Mesodermal cell (in vitro differentiated cells): ENCODE data around the gene F13A1. TPM values are rescaled to one million over a fixed set of nuclear protein-coding genes. Genes with fewer than 3 reads are reported as not detected.

Experiments
- H3K27ac ChIP-seq: 2 replicates; pipeline ENCODE4 v1.7.0; 2013; ENCODE audit warnings: mild to moderate bottlenecking, low read depth, low read length, moderate library complexity; ENCODE audit not compliant: severe bottlenecking
- H3K36me3 ChIP-seq: 2 replicates; pipeline ENCODE4 v1.7.1; 2013; ENCODE audit warnings: mild to moderate bottlenecking, low read length, moderate library complexity; ENCODE audit not compliant: control insufficient read depth, insufficient read depth
- H3K4me1 ChIP-seq: one replicate; pipeline ENCODE4 v1.7.1; 2013; ENCODE audit warnings: mild to moderate bottlenecking, low read length; ENCODE audit not compliant: insufficient read depth, control insufficient read depth, poor library complexity, severe bottlenecking
- H3K4me3 ChIP-seq: 2 replicates; pipeline ENCODE4 v1.7.0; 2013; ENCODE audit warnings: low read length, control low read depth, mild to moderate bottlenecking; ENCODE audit not compliant: insufficient read depth, poor library complexity, severe bottlenecking; ENCODE audit errors: extremely low read depth
- H3K9me3 ChIP-seq: 2 replicates; pipeline ENCODE4 v1.7.1; 2013; ENCODE audit warnings: mild to moderate bottlenecking, low read length, moderate library complexity; ENCODE audit not compliant: control insufficient read depth
- WGBS, 2 experiments: methylation state at CpG; one replicate each; pipeline ENCODE4 v1.1.5; 2013; ENCODE audit warnings: missing lambda C conversion rate in 2 of 2; ENCODE audit not compliant: insufficient coverage in 2 of 2; 5-methylcytosine and 5-hydroxymethylcytosine counted together
- polyA plus RNA-seq, 2 experiments: library from polyadenylated mRNA; stranded (reverse); fragments of 50-300 nt; gene quantifications; one replicate each; pipeline ENCODE4 v1.2.3, GENCODE V29; 2013

Gene F13A1
- polyA plus RNA-seq (2013, experiment 1 of 2), result not detected
- polyA plus RNA-seq (2013, experiment 2 of 2), result 0.86 TPM

DNA sequence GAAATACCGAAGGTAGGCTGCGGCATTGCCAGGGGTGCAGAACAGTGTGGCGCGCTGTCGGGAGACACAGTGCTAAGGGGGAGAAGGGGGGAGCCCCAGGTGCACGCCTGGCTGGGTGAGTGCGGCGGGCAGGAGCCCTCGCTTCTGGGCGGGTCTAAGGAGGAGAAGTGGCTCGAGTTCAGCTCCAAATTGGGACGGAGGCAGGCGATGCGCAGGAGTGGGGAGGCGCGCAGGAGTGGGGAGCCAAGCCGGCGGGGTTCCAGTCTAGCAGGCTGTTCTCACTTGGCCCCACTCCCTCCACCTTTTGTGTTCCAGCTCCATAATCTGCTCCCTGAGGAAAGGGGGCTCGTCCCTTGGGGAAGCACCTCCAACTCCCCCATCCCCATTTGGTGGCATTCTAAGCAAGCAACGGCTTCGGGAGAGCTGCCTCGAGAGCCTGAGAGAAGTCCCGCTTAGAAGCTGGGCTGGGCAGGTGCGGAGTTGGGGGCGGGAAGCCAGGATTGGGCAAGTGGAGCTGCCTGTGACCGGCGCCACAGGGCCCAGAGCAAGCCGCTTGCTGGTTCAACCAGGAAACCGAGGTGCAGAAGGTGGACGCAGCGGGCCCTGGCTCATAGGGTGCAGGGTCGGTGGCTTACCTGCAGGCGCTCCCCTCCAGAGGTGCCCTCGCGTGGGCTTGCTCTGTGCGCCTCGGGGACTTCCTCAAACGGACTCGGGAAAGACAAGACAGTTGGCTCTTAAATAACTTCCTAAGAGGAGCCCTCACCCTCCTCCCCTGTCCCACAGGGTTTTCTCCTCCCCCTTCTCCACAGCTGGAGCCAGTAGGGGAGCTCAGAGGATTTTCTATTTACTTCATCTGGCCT is at the start of gene F13A1:
F13A1 (minus strand) TSS at position 711 of the 860 bp plus-strand sequence. CDS start 1,998 bp downstream, outside the sequence.
- Histone ChIP-seq H3K36me3 (no peaks in the 10 kb centered on the region), H3K9me3 (no peaks in the 10 kb centered on the region), H3K4me3 (no peak within 1 kb of the TSS), H3K4me1 (peaks cover 29% of the 10 kb centered on the region), H3K27ac (no peak within 1 kb of the TSS)
- 3 to 7% methylated on average over 25 to 28 of the region's 39 CpGs for WGBS, 2 experiments

DNA sequence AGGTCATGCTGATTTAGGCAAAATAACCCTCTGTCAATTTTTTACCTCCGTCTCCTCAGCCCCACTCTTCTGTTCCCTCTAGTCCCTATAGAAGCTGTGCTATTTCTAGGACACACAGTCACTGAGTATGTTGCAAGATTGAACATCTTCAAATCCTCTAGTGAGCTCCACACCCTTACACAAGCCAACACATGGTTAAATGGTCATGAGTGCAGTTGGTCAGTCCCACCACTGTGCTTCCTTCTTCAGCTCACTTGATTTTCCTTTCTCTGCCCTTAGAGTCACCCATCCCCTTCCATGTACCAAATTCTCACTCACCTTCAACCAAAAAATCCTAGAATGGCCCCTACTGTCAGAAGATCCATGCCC is 48.2 kb upstream of the F13A1 start:
- H3K4me3 ChIP-seq, result no peak overlapping the region
- H3K36me3 ChIP-seq, result no peaks in the 10 kb centered on the region
- no peak overlapping the region for H3K27ac ChIP-seq
- no peaks in the 10 kb centered on the region for H3K4me1 ChIP-seq
- WGBS, 2 experiments, result 71 to 100% methylated on average over 1 of the region's 1 CpG
- H3K9me3 ChIP-seq, result no peaks in the 10 kb centered on the region

DNA sequence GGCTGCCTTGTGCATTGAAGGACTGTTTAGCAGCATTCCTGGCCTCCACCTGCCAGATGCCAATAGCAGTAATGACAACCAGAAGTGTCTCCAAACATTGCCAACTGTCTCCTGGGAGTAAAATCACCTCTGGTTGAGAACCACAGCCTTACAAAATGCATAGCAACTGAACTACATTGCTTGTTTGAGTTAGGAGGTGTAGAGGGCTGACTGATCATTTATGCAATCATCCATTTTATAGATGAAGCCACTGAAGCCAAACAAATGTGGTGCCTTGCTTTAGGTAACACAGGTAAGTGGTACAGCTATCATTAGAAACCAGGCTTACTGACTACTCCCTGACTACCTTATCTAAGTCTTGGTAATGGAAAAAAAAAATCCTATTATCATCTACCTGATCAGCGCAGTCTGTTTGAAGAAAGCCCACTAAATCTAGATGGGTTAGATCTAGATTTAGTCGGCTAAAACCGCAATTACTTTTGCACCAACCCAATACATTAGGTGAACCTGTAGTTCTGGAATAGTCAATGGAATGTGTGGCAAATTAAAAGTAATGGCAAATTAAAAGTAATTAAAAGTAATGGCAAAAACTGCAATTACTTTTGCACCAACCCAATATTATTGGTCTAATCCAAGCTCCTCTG is 47.7 kb upstream of the F13A1 start:
- WGBS, 2 experiments, result no CpG with 5 or more reads among the region's 3 CpGs

DNA sequence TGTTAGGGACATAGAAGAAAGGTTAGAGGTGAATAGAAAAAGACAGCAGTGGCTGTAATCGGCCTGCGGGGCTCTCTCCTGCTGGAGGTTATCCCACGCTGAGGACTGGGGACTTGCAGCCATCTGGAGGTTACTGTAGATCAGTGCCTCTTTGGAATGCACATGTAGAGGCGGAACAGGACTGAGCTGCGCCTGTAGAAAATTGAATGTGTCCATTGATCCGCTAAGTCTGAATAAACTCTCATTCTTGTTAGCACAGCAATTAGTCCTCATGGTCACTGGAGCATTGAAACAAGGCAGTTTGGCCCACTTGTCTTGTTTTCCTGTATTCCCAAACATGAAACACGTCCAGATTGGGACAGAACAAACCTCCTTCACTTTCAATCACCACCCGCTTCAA is 46.3 kb upstream of the F13A1 start:
- no peaks in the 10 kb centered on the region for H3K4me1 ChIP-seq
- no peaks in the 10 kb centered on the region for H3K36me3 ChIP-seq
- WGBS, 2 experiments, result 73 to 86% methylated on average over 5 to 8 of the region's 8 CpGs
- no peaks in the 10 kb centered on the region for H3K9me3 ChIP-seq
- no peak overlapping the region for H3K27ac ChIP-seq
- H3K4me3 ChIP-seq, result no peak overlapping the region

More for the DNA sequence above, 47.7 kb upstream of the F13A1 start:
- H3K27ac ChIP-seq, result no peak overlapping the region
- H3K4me3 ChIP-seq, result no peak overlapping the region
- H3K36me3 ChIP-seq, result no peaks in the 10 kb centered on the region
- H3K9me3 ChIP-seq, result no peaks in the 10 kb centered on the region
- H3K4me1 ChIP-seq, result no peaks in the 10 kb centered on the region

DNA sequence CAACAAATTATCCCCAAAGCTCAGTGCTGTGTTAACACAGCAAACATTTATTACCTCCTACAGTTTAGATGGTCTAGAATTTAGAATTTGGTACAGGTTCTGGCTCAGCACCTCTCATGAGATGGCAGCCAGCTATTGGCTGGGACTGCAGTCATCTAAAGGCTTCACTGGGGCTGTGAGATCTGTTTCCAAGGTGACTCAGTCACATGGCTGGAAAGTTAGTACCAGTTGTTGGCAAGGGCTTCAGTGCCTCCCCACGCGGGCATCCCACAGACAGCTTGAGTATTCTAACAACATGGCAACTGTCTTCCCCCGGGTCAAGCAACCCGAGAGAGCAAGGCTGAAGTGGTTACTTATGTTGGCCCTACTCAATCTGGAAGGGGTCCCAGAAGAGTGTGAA is 44.8 kb upstream of the F13A1 start:
- Histone ChIP-seq H3K4me3 (no peak overlapping the region), H3K36me3 (no peaks in the 10 kb centered on the region), H3K4me1 (no peaks in the 10 kb centered on the region), H3K27ac (no peak overlapping the region), H3K9me3 (no peaks in the 10 kb centered on the region)
- 94 to 100% methylated on average over 2 to 4 of the region's 4 CpGs for WGBS, 2 experiments

DNA sequence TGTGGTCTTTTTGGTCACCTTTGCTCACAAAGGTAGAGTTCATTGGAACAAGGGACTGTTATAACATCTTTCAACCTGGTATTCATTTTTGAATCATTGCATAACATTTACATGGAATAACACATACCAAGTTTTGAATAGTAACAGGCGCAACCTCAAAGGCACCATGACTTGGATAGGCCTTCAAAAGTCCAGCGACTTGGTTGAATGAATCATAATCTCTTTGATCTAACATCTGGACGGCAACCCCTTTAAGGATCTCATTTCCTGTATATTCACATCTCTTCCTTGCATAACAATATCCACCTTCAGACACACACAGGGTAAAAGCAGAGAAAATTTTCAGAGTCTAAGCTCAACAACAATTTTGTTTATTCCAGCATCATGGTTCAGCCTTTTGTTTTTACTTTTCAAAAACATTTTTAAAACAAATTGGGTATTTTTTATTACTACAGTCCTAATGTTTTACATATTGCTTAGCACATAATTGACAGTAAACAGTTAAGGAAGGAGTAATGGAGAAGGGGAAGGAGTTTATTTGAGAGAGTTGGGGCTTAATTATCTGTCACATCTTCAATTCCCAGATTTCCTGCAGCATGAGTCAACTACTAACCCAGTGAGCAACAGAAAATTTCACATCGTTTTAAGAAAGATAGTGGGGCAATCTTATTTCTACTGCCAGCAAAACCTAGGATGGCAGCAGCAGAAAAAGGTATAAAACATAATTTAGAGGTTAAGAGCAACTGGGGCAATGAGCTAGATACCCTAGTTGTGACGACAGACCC is 41.8 kb upstream of the F13A1 start:
- Histone ChIP-seq H3K4me1 (no peaks in the 10 kb centered on the region), H3K4me3 (no peak overlapping the region), H3K36me3 (no peaks in the 10 kb centered on the region), H3K9me3 (no peaks in the 10 kb centered on the region), H3K27ac (no peak overlapping the region)
- WGBS, 2 experiments, result 76 to 89% methylated on average over 4 of the region's 5 CpGs

DNA sequence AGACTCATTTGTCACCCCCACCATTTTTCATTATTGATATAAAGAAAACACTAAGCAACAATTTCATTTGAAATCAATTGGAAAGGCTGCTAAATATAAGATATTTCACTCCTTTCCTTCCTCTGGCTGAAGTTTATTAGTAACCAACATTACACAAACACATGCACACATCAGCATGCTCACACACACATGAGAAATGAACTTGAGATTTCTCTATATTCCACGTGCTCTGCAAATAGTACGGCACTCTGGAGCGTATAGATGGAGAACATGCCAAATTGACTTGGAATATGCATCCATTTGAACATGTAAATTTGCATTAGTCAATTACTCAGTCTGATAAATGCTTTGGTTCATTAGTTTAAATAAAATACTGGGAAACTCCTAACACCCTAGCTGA is 37.1 kb upstream of the F13A1 start:
- no peaks in the 10 kb centered on the region for H3K9me3 ChIP-seq
- WGBS, 2 experiments, result 96% methylated on average over 3 of the region's 3 CpGs; no CpG with 5 or more reads in 1 of the 2 experiments
- no peak overlapping the region for H3K27ac ChIP-seq
- no peaks in the 10 kb centered on the region for H3K4me1 ChIP-seq
- no peak overlapping the region for H3K4me3 ChIP-seq
- no peaks in the 10 kb centered on the region for H3K36me3 ChIP-seq

DNA sequence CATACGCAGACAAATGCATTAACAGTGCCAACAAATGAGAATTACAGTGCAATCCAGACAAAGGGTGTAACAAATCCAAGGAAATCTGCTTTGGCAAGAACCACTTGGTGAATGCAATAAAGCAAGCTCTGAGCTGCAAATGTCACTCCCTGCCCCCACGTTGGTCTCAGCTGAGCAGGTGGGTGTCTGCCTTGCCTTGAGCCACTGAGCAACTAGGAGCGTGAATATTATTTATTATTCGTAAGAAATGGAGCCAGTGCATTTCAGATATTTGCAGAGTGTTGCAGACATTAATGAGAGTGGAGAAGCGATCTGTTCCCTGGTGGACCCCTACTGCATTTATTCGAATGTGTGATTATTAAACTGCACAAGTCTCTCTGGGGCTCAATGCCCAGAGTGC is 36.6 kb upstream of the F13A1 start:
- no peaks in the 10 kb centered on the region for H3K9me3 ChIP-seq
- H3K4me3 ChIP-seq, result no peak overlapping the region
- no peak overlapping the region for H3K27ac ChIP-seq
- no peaks in the 10 kb centered on the region for H3K36me3 ChIP-seq
- 62 to 76% methylated on average over 5 to 6 of the region's 6 CpGs for WGBS, 2 experiments
- H3K4me1 ChIP-seq, result no peaks in the 10 kb centered on the region

DNA sequence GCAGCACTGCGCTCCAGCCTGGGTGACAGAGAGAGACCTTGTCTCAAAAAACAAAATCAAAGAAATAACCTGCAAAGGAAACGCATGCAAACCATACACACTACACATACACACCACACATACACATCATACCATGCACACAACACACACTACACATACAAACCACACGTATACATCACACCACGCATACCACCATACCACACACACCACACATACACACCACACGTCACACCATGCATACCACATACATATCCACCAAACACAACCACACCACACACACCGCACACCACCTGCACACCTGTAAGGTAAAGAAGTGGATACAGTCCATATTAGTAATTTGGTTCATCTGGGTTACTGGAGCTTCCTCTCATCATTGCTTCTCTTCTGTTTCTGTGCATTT is 32.3 kb upstream of the F13A1 start:
- Histone ChIP-seq H3K9me3 (no peaks in the 10 kb centered on the region), H3K36me3 (no peaks in the 10 kb centered on the region), H3K4me1 (no peaks in the 10 kb centered on the region), H3K4me3 (no peak overlapping the region), H3K27ac (no peak overlapping the region)
- WGBS, 2 experiments, result 80 to 95% methylated on average over 4 of the region's 6 CpGs

DNA sequence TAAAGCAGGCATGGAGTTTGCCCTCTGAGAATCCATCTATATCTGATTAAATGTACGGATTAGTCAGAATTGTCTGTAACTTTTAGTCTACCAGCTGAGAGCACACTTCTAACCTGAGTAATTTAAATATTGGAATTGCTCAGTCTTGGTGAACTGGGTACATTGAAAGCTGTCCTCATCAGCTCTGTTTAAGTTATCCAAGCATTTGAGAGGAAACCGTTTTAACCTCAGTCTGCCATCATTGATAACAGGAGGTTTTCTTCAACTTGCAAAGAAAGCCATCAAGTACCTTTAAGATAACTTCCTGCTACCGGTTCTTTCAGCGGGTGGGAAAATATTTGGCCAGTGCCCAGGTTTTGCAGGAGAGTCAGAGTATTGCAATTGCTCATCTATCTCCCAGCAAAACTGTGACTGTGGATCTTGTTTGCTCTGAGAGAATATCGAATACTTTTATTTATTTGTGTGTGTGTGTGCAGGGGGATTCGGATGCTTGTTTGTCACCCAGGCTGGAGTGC is 31.1 kb upstream of the F13A1 start:
- Histone ChIP-seq H3K36me3 (no peaks in the 10 kb centered on the region), H3K9me3 (no peaks in the 10 kb centered on the region), H3K27ac (no peak overlapping the region), H3K4me1 (no peaks in the 10 kb centered on the region), H3K4me3 (no peak overlapping the region)
- WGBS, 2 experiments, result 82 to 96% methylated on average over 3 to 4 of the region's 6 CpGs
